GM13977 (cell line): ENCODE data around the gene TPI1.

ENCODE experiments used
- DNase-seq: peaks from one replicate; pipeline ENCODE4 v3.0.0; 2012; ENCODE audit warnings: low spot score
- CTCF ChIP-seq: IDR thresholded peaks from 2 replicates; pipeline ENCODE4 v1.5.1; 2012; ENCODE audit warnings: mild to moderate bottlenecking, control low read depth; ENCODE audit not compliant: insufficient read depth; ENCODE audit errors: extremely low read depth, missing control alignments
- in situ Hi-C: fragments of 300-500 bp; cut with MboI; formaldehyde crosslinking; loops from one replicate; pipeline ENCODE4 v1.12.0; 2022; ENCODE audit warnings: low sequenced_read_pairs, low pct_unique_long_range_greater_than_20kb, mixed read lengths, inconsistent platforms; ENCODE audit not compliant: unreplicated experiment

TPI1 gene

GRCh38 chr12:6833189-6833890, 34.0 kb upstream of the TPI1 start:
- no peak for DNase-seq
- in situ Hi-C loops, result no loop called here
- no peak for TF ChIP-seq CTCF

- no peak for TF ChIP-seq CTCF
- in situ Hi-C loops, result no loop called here
- DNase-seq, result no peak
Measured at GRCh38 chr12:6834254-6834653, 33.1 kb upstream of the TPI1 start.

GRCh38 chr12:6834873-6835272, 32.5 kb upstream of the TPI1 start:
- no peak for TF ChIP-seq CTCF
- DNase-seq, result no peak
- in situ Hi-C loops, result no loop called here

- no peak for TF ChIP-seq CTCF
- in situ Hi-C loops, result no loop called here
- no peak for DNase-seq
Measured at GRCh38 chr12:6836851-6837250, 30.5 kb upstream of the TPI1 start.

- in situ Hi-C loops, result no loop called here
- DNase-seq, result no peak
- TF ChIP-seq CTCF, result no peak
Measured at GRCh38 chr12:6837370-6838060, 29.8 kb upstream of the TPI1 start.

- DNase-seq, result no peak
- in situ Hi-C loops, result no loop called here
- TF ChIP-seq CTCF, result no peak
Measured at GRCh38 chr12:6838854-6839253, 28.5 kb upstream of the TPI1 start.
